Stimulated activated CD8-positive, alpha-beta memory T cell treated with anti-CD3 and anti-CD28 coated beads, Interleukin-15, amount 100 ng/mL, for 4 hours (primary cell): Measurements from ENCODE around the gene ADAMTS2.

ENCODE experiments used
- DNase-seq, 2 donors: peaks; one replicate each; pipeline ENCODE4 v3.0.0-alpha.2; 2020; ENCODE audit warnings: low read depth in 2 of 2

ADAMTS2 gene

DNA sequence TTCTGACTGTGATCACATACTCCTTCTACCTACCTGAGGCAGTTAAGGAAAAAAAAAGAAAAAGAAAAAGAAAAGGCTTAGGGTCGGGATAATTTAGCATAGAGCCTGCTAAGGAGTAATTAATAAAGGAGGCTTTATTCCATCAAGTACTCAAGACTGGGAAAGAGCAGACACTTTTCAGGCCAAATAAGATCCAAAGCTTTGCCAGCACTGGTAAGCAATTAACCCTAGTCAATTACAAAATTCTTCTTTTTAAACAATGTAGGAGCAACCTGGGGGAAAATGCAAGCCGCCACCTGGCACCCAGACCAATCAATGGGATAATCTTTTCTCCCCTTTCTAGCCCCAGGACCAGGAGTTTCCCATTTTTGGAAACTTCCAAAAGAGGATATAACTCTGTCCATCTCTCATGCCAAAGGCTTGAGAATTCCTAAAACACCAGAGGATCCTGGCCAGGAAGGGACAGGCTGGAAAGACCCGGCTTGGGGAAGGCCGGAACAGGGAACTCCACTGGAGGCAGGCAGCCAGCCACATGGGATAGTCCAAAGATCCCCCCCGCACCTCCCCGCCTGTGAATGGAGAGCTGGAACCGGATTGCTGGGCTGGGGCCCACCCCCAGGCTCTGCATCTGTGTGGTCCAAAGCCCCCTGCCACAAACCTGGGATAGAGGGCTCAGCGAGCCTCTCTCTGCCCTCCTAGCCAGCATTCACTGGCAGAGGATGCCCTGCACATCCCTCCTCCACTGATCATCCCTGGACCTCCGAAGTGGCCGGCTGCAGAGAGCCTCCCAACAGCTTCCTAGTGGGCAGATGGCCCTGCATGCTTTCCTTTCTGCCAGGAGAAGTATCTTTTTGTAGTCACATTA is 167.3 kb downstream of the ADAMTS2 start:
- DNase-seq: no peak

DNA sequence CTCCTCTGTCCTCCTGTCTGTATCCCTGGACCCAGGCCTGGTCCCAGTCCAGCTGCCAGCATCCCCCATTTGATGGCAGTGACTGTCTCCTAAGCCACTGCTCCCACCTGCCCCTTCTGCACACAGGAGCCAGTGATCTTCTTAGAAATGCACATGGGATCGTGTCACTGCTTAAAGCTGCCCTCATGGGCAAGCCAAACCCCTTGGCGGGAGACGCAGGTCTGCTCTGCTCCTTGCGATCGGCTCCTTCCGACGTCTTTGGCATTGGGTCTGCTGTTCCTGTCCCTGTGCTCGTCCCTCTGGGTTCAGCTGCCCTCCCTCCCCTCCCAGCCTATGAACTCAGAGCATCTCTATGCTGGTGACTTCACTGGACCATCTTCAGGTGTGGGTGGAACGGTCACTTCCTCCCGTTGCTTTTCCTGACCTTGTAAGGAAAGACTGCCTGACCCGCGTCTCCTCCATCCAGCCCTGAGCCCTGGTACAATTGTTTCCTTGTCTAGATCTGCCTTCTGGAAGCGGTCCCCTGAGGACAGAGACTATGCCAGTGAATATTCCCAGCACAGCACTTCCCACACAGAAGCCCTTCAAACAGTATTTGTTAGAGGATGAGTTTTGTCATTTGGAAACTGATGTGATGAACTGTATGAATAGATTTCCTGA is 168.6 kb downstream of the ADAMTS2 start:
- no peak for DNase-seq

DNA sequence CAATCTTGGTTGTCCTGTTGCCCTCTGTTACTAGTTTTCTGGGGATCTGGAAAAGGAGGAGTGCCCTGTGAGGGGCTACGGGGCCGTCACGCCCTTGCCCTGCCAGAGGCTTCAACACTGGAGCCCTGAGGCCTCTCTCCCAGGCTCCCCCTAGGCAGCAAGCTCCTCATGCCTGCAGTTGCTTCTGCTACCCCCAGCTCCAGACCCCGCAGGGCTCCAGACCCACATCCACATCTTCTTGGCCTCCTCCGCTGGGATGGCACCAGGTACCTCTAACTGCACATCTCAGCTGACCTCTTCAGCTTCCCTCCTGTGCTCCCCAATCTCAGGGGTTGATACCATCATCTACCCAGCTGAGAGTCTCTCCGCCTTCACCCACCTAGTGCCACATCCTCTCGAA is 169.1 kb downstream of the ADAMTS2 start:
- no peak for DNase-seq

DNA sequence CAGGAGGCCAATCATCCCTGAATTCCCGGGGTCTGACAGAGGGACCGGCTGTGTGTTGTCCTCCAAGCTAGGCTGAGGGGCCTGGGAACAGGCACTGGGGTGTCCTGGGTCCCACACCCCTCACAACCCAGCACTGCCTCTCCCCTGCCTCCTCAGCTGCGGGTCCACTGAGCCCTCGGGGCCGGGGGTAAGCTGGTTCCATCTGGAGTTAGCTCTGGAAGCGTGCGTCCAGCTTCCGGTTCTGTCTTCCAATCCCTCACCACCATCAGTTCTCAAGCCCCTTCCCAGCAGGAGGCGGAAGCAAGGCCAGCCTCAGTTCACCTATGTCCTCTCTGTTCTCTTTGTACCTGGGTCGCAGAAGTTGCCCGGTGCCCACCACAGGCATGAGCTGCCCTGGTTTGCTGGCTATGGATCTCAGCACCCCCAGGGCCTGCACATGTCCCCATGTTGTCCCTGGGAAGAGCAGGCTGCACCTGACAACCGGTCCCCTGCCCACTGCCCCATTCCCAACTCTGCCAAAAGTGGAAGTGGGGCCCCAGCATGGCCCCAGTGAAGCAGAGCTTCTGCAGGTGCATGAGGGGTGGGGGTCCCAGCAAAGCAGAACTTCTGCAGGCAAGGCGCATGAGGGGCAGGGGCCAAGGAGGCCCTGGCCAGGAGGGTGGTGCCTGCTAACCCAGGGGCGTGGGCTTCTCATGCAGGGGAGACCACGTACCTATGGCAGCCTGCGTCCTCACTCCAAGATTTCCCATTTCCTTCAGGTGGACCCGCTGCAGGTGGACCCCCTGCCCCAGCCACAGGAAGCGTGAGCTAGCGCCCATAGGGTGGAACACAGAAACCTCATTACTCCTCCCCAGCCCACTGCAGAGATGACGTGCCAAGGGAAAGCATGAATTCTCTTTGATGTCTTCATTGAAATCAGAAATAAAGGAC is 173.2 kb downstream of the ADAMTS2 start:
- DNase-seq: no peak

DNA sequence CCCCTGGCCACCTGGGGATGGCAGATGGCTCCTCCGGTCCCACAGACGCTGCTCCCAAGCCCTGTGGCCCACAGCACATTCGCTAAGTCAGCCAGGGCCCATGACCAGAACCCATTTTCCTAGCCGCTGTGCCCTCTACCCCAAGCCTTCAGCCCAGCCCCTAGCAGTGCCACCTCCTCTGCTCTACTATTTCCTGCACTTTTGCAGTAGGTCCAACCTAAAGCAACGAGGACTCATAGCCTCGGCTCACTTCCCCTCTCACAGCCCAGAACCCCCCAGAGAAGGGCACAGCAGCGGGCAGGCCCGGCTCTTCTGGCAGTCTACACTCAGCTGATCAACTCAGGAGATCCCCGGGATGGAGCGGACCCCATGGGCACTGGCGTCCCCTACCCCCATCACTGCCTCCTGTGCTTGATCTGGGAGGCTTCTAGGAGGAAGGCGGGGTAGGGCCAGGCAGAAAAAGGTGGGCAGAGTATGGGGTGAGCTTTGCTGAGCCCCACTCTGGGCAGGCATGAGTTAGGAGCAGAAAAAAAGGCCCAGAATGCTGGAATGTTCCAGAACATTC is 173.9 kb downstream of the ADAMTS2 start:
- DNase-seq: no peak

DNA sequence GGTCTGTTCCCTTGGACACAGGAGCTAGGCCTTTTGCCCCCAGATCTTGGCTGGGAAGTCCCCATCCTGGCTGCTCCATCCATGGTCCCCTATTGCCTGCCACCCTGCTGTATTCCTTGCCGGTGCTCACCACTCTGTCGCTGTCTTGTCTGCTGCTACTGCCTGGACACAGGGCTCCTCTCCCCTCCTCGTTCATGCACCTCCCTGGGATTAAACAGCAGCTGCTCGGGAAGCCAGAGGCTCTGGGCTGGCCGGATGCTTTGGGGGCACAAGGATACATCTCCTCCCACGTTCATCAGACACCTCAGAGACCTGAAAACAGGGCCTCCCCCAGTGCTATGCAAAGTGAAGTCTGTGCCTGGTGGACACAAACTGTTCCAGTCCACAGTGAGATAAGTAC is 174.7 kb downstream of the ADAMTS2 start:
- no peak for DNase-seq

DNA sequence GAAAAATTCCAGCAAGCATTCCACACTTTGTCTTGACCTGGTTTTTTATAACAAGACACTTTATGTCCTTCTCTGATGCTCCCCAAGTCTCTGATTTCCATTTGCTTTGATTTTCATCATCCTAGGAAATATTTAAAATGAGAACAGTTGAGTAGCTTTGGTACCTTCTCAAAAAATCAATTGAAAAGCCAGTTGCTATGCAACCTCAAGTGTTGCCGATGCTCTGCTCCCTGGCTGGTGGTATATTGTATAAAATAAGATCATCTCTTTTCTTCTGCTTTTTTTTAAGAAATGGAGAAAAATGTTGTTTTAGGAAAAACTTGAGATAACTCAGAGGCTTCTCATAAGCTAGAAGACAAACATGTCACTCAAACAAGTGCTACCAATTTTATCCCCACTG is 175.4 kb downstream of the ADAMTS2 start:
- DNase-seq: no peak

DNA sequence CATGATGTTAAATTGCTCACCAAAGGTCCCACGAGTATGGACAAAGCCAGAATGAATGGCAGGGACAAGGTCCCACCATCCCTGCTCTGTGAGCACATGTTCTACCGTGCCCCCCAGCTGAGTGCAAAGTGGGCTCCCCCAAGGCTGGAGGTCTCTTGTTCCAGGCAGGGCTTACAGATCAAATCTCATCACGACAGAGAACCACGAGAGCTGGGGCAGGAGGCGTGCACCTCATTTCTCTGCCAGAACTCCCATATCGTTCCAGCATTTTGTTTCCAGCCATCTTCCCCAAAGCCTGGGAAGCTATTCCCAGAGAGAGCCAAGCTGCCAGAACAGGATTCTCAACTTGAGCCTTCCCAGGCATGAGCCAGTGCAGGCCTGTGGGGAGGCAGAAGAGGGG is 176.6 kb downstream of the ADAMTS2 start:
- DNase-seq: no peak

DNA sequence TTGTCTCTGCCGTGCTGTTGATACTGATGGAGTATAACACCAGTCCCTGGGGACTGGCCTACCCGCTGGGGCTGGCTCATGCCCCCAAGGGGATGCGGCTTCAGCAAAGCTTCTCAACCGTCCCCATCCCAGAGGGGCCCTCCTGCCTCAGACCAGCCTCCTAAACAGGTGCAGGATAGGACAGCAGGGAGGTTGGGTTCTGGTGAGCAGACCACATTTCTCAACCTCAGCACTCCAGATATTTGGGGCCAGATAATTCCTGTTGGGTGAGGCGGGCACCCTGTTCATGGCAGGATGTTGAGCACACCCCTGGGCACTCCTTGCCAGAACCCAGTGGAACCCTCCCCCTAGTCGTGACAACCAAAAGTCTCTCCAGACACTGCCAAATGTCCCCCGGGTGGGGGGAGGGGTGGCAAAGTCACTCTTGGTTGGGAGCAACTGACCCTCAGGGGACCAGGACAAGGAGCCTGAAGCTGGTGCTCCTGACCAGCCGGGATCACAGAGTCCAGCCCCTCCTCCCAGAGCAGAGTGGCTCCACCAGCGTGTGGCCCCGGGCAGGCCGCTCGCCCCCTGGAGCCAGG is 177.3 kb downstream of the ADAMTS2 start:
- DNase-seq: no peak

DNA sequence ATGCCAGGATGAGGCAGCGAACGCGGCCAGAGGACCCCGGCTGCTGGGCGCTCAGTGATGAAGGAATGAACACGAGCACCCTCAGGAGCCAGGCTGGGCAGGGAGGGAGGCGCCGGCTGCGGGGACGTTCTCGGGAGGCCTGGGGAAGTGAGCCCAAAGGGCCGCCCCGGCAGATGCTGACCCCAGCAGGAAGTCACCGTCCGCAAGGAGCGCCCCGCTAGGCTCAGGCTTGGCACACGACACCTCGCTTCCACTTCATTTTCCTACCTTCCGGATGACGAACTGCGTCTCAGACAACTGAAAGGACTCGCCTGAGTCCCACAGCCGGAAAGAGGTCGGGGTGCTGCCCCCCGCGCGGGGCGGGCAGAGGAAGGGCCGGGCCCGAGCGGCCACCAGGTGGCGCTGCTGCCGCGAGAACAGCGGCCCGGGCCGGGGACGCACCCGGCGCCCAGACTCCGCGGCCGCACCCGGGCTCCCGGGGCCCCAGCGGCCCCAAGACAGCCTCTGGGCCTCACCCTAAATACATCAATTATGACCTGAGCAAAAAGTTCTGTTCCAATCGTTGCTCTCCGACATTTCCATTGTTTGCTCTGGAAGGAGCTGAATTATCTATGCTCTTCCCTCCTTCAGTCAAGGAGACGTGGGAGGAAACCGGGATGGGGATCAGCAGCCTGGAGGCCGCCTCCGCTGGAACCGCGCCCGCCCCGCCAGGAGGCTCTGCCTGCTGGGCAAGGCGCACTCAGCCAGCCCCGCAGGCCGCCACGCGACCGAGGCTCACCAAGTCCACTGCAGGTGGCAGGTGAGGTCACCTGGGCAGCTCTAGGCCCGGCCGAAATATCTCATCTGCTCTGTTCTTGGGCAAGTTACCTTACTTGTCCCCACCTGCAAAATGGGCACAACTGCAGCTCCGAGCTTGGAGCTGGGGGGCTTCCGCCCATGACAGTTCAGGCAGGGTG is 178.1 kb downstream of the ADAMTS2 start:
- DNase-seq: peak in 1 of 2 donors; percentile 42

DNA sequence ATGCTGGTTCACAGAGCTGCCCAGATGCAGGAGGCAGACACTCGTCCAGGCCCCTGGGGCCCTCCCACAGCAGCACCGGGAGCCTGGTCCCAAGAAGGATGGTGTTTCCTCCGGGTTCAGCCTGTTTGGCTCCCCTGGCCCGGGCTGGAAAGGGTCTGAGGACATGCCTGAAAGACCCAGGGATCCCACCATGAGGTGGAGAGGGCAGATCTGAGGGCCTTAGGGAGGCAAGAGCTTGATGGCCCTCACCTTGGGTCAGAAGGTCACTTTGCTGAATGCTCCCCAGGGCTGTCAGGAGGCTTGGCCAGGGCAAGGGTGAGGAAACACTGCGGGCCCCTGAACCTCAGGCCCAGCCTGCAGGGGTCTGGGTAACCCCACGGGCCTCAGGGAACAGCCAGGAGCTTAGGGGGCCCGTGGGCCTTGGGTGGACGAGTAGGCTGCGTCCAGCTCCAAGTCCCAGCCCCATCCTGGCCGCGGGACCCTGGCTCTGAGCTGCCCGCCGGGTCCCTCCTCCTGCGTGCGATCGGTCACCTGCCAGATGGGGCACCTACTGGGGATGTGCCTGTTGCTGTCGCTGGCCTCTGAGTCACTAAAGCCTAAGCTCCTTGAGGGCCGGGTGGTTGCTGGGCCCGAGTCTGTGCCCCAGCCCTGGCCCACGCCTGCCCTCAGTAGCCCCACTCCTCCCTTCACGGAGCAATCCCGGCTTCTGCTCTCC is 178.9 kb downstream of the ADAMTS2 start:
- no peak for DNase-seq

DNA sequence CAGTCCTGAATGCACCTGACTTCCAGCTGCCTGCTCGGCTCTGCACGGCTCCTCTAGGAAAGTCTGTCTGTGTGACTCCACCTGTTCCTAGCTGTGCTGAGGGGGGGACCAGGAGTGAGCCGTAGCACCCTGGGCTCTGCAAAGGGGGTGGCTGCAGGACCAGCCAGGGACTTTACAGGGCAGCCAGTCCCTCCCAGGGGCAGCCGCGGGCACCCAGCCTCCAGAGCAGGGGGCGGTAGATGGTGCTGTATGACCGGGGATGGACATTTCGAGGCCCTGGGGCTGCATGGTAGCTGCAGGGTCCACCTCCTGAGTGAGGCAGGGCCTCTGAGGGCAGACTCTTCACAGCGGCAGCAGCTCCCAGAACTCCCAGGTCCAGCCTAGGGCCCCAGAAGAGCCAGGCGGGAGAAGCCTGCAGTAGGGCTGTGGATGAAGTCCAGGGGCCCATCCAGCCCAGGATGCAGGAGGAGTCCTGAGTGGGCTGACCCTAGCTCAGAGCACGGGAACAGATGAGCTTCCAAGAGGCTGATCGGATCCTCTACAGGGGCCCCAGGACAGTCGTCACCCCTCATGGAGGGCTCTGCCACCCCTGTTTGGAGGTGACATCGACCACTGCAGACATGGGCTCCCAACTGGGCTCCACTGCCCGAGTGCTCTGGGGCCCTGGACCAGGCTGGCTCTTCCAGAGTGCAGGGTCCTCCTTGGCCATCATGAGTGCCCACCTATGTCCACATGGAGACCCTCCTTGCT is 179.7 kb downstream of the ADAMTS2 start:
- no peak for DNase-seq

DNA sequence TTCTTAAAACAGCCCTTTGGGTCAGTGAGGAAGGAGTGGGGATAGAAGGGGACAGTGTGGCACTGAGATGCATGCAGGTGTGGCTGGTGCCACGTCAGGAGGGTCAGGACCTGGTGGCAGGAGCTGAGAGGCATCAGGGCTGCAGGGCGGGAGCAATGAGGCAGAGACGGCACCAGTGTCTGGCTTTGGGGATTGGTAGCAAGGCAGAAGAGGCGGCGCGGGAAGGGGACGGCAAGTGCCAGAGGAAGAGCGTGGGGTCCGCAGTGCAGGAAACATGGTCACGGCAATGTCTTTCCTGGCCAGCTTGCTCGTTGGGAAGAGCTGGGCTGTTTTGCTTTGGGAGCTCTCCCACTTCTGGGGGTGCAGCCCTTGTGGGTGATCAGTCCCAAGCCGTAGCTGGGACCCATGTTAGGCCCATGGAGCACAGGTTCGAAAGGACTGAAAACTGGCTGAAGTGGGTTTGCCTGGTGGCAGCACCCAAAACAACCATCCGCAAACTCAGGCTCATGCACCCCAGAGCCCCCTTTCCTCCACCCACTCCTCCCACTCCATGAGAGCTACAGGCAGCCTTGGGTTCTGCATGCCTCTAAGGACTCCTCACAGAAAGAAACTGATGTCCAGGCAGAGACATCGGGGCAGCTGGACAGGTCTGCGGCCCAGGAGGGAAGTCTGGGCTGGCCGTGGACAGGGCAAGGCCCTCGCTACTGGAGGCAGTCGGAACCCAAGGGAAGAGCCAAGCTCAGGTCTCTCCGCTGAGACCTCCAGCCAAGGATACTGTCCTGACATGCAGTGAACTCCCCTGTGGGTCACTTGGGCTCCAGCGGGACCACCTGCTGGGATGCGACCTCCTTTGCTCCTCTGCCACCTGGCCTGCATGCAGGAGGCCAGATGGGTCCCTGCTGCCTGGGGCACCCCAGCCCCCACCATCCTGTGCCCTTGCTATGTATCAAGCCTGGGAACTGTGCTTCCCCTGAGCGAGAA is 180.6 kb downstream of the ADAMTS2 start:
- DNase-seq: no peak

DNA sequence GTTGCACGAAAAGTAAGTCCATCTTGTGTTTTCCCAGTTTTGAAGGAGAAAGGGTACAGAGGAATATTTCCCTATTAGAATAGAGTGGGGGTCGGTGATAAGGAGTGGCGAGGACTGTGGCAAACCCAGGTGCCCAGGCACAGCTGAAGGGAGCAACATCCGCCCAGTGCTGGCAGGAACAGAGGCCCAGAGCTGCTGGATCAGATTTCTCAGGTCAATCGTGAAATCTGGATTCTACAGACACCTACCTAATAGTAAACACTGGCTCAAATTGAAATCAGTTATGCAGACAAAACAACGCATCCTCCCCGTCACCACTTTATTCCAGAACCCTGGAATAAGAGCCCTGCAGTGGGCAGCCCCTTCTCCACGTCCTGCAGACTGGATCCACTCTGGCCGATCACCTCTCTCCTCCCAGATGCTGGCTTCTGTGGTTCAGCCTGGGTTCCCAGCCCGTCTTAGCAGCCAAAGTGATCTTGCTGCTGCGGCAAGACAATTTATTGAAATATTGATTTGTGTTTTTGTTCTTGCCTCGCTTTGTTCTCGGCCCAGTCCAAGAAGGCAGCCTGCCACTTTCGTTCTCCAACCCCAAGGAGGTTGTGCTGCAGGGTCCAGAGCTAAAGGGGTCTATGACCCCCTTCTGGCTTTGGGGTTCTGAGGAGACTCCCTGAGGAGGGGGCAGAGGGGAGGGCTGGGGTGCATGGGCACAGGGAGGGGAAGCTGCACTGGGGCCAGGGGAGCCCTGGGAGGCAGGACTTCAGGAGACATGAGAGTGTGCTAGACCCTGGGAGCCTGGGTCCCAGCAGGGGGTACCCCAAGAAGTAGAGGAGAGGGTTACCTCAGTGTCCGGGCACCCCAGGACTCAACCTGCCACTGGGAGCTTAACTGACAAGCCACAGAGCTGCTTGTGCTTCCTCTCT is 181.8 kb downstream of the ADAMTS2 start:
- DNase-seq: no peak

DNA sequence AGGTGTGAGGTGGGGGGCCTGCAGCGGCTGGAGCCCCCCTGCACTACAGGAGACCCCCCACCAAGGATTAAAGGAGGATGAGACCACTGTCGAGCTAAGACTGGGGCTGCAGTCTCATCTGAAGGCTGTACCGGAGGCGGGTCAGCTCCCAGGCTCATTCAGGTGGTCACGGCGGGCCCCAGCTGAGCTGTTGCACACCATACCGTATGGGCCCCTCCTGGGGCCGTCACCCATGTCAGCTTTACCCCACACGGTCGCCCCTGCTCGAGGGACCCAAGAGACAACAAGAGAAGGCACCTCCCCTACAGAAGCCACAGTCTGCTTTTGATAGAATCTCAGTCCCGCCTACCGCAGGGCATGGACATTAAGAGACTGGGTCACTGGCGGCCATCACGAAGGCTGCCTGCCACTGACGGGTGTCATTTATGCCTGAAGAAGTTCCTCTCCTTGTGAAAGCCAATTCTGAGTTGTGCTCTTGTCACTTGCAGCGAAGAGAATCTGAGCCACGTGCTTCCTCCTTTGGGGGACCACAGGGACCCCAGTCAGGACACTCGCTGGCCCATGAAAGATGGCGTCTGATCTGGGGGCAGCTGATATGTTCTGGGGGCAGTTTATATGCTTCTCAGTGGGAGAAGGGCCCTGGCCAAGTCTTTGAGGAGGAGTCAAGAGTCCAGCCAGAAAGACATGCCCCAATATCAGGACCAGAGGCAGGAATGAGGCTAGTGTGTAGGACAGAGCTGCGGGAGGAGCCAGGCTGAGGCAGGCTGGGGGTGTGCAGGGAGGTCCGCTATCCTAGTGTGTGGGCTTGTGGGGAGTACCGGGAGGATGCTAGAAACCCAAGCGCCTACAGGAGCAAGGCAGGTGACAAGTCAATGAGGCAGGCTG is 182.7 kb downstream of the ADAMTS2 start:
- DNase-seq: no peak

DNA sequence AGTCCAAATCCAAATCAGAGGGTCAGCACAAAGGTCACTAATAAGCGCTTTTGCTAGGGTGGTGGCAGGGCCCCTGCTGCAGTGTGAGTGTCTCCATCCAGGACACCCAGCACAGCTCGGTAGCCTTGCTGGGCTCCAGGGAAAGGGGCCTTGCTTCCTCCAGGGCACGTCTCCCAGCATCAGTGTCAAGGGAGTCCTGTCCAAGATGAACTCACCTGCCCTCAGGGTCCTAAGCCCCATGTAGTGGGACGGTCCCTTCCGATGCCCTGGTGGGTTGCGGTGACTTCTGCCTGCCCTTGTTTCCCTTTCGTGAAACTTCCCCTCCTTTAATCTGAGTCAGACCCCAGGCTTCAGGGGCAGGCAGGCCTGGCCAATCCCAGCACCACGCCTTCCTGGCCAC is 183.4 kb downstream of the ADAMTS2 start:
- no peak for DNase-seq
